HG02759 (cell line): ENCODE data around the gene DPF3.

Experiments used
- ATAC-seq: cut with Tn5 transposase; IDR thresholded peaks from one replicate; pipeline ENCODE4 v1.9.1; 2021; ENCODE audit warnings: mild to moderate bottlenecking, moderate library complexity; ENCODE audit not compliant: unreplicated experiment

DPF3 gene

DNA sequence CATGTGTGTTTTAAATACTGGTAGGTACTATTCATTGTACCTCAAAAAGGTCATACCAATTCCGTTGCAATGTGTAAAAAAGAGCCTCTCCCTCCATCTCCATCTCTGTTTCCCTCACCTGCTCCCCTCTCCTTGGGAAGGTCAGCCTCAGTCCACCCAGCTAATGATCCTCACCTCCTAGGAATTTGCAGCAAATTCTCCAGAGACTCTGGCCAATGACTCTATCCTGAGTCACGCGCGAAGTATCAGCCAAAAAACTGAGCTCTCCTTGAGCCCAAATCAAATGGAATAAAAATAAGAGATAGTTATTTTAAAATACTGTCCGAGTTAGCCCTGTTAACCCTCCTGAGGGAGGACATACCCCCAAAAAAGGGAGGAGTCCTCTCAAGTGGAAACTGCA is 148.4 kb downstream of the DPF3 start:
- no peak for ATAC-seq

DNA sequence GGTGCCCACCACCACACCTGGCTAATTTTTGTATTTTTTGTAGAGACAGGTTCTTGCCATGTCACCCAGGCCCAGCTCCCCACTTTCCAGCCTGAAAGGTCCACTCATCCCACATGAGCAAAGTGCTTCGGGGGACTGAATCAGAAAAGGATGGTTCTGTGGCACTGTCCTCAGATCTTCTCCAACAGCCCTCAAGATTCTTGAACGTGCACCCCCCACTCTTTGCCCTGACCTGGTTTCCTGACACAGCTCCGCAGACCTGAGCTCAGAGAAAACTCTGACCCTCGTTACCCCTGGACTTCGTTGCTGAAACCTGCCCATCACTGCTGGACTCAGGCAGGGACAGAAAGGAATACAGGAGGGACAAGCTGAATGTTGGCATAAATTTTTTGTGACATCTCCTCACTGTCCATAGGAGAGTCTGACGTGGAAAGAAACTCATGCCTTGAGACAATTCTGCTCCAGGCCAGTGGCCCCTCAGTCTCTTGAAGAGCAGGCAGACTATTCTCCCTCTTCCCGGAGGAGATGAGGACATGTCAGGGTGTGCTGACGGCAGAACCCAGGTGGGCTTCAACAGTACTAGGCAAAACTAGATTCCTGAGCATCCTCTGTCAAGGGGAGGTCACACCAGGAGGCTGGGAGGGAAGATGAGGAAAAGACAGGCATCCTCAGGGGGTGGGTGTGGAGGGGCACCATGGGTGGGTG is 149.3 kb downstream of the DPF3 start:
- no peak for ATAC-seq

DNA sequence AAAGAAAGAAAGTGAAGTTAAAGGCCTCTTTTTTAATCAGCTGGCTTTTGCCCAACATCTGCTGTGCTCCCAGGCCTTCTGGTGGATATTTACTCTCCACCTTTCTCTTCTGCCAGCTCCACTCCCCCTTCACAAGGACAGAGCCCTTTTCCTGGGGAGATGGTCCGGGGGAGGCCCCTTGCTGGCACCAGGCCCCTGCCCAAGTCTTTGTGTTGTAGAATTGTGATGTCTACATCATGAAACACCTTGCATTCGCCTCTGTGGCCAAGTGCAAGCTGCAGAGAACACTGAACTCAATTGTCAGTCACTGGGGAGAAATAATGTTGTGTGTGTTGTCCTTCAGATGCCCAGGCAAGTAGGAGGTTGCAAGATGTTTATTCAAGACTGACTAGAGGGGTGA is 150.3 kb downstream of the DPF3 start:
- ATAC-seq: no peak

DNA sequence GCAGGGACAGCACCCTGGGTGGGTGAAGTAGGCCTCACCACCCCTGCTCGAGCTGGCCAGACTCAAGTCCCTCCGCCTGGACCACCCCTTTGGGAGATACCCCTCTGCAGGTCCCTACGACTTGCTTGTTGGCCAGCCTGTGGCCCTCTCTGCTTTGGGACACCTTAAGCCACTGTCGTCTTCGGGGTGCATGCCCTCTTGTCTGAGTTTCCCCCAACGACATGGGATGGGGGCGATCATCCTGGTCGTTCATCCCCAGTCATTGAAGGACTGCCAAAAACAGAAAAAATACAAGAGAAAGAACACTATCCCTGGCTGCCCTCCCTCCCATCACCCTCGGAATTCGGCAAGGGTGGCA is 151.1 kb downstream of the DPF3 start:
- ATAC-seq: no peak

DNA sequence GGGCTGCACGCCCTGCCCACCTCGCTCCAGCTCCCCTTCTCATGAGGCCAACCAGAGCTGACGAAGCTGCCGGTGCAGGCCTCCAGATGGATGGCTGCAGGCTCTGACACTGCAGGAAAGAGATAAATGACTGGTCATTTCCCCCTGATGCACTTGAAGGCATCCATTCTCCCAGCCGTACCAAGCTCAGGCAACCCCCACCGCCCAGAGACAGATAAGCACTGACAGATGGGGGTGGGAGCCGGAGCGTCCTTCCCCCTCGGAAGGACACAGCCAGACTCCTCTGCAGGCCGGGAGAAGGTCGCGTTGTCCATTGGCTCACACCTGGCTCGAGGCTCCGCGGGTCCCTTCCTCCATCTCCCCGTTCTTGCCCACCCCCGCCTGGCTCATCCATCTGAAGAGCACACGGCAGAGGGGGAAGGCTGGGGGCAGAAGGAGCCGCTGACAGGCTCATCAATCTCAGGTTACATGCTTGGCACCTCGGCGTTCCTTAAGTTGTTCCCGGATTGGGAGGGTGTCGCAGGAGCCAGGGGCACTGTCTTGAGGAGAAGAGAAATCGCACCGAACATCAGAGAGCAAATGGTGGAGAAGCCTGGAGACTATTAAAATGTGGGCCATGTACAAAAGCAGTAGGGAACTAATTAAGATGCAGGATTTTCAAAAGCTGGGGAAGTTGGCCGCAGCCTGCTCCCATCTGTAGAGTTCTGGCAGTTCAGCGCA is 151.6 kb downstream of the DPF3 start:
- ATAC-seq: no peak

DNA sequence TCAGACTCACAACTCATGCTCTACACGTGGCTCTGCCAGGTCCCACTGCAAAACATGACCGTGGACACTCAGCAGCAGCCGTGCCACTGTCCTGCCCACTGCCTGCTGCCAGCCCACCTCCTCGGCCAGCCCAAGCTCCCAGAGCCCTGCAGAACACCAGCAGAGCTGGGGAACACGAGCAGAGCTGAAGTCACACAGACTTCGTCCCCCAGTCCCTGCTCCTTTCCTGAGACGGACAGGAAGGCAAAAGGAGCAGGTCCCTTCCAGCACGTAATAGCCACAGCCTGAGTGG is 152.1 kb downstream of the DPF3 start:
- ATAC-seq: no peak

DNA sequence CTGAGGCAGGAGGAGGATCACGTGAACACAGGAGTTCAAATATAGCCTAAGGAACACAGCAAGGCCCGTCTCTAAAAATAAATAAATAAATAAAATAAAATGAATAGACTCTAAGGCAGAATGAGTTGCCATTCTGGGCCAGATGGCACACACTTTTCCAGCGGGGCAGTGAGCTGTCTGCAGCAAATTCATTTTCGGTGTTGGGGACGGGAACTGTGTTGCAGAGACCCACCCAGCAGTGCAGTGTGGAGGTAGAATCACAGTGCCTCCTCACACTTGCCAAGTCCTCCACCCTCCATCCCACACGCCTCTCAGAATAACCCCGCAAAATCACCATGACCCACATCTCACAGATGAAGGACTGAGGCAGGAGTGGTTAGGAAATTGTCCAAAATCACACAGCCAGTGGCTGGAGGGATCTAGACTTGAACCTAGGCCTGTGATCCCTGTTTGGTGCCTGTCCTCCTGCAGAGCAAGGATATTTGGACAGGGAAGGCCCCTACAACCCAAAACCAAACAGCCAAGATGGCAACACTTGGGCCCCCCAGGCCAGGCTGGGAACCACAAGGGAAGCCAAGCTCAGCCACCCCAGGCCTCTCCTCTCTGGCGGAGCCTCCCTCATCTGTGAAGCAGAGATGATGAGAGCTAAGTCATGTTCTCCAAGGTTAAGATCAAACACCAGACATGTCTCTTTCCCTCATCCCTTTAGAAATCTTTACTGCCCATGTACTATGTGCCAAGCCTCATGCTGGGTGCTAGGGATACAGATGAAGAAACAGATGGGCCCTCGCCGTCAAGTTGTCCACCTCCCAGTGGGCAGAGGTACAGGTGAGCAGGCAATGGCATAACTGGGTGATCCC is 152.7 kb downstream of the DPF3 start:
- no peak for ATAC-seq

DNA sequence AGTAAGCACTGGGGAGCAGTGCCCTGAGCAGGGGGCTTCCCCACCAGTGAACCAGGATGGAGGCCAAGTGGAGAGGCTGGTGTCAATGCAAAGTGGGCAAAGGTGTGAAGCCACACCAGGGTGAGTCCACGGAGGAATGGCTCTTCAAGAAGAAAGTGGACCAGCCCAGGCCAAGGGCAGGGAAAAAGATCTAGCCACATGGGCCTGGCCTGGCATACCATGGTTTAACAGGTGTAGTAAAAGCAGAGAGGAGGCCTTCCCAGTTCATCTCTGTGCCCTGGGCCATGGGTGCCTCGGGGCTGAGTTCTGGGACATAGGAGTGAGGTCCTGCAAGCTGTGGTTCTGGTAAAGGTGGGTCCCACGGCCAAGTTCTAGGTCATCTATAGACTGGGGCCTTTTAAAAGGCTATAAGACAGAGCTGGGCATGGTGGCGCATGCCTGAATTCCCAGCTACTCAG is 153.4 kb downstream of the DPF3 start:
- no peak for ATAC-seq

DNA sequence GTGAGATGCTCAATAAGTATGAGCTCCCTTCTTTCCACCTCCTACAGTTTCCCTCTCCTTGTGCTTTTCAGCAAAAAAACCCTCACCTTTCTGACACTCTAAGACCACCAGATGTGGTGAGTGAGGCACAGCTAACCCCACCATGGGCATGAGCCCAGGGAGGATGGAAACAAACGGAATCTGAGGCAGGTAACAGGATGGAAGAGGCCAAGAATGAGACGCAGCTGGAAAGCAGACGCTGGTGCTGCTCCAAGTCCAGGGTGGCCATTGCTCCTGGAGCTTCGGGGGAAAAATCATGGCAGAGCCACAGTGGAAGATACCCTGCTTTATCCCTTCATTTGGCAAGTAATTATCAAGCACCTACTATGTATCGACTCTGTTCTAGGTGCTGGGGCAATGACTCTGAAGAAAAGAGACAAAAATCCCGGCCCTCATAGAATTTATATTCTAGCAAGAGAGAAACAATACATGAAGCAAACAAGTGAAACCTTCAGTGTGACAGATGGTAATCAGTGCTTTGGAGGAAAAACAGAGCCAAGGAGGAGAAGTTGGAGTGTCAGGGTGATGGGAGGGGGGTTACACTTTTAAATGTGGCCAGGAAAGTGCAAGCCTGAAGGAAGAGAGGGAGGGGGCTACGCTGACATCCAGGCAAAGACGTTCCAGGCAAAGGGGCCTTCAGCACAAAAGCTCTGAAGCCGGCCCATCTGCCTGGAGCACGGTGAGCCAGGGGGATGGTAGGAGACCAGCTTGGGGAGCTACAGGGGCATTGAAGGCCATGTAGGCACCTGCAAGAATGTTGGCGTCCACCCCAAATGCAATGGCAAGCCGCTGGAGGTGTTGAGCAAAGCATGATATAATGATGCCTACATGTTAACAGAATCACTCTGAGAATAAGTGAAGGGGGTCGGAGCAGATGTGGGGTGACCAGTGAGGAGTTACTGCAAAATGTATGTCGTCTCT is 154.2 kb downstream of the DPF3 start:
- ATAC-seq: no peak

DNA sequence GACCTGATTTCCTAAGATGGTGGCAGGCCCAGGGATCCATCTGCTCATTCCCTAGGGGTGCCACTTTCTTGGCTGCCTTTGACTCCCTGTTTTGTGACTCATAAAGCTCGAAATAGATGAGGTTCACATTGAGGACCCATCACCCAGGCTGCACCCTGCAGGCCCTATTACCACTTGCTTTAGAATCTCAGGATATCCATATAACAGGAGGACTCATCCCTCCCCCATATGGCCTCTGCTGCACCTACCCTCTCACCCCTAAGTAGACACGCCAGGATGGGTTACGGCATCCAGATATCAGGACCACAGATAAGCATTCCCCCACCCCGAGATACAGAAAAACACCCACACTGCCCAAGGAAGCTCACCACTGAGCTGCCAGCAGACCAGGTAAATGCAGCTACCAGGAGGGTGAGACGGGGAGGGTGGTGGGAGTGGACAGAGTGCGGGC is 155.7 kb downstream of the DPF3 start:
- no peak for ATAC-seq

DNA sequence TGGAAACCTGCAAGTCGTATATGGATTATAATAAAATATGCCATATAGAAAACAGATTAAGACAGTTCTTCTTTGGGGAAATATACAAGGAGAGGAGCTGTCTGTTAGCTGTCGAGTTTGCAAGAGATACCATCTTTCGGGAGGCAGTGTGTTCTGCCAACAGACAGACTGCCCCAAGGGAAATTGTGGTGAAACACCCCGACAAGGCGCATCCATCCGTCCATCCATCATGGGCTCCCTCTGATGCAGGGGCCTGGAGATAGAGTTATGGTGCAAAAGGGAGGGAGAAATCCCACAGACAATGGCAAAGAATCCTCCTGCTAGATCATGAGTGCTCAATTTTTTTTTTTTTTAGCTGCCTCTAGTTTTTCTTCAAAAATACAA is 156.3 kb downstream of the DPF3 start:
- ATAC-seq: no peak

DNA sequence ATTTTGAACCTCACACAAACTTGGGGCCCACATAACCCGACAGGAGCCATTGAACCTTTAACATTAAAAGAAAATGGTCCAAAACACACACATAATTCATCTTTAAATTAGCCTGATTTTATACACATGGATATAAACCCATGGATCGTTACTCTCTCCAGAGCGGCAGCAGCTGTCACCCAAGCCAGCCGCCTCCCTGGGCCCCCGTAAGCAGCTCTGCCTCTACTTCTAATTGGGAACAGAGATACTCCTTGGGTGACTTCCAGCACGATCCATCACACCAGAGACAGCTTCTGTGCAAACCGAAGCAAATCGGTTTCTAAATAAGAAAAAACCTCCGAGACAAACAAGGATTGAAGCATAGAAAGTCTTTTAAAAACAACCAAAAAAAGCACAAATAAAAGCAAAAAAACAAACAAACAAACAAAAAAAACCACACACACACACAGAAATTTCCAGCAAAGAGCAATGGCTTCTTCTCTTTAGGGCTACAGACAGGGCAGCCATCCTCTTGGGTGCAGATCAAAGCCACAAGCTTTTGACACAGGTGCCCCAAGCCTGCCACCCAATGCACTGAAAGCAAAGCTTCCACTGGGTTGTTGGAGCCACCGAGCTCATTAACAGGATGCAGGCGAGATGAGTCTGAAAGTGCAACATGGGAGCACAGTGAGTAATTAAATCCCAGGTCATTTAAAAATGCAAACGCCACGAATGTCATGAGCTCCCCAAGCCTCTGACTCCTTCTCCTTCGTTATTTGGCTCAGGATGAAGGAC is 156.9 kb downstream of the DPF3 start:
- ATAC-seq: no peak

DNA sequence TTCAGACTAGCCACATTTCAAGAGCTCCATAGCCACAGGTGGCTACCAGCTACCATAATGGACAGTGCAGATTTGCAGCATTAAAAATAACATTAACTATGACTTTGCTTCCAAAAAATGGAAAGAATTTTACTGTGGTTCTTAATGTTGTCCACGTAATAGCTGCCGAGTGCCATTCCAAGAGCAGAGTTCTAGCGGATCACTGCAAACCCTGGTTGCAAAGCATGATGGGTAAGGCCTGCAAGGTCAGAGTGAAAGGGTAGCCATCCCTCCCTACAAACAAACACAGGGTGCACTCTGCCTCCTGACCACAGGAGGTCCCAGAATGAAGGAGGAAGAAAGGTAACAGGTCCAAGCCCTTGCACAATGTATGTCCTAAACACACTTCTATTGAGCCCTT is 157.6 kb downstream of the DPF3 start:
- no peak for ATAC-seq

DNA sequence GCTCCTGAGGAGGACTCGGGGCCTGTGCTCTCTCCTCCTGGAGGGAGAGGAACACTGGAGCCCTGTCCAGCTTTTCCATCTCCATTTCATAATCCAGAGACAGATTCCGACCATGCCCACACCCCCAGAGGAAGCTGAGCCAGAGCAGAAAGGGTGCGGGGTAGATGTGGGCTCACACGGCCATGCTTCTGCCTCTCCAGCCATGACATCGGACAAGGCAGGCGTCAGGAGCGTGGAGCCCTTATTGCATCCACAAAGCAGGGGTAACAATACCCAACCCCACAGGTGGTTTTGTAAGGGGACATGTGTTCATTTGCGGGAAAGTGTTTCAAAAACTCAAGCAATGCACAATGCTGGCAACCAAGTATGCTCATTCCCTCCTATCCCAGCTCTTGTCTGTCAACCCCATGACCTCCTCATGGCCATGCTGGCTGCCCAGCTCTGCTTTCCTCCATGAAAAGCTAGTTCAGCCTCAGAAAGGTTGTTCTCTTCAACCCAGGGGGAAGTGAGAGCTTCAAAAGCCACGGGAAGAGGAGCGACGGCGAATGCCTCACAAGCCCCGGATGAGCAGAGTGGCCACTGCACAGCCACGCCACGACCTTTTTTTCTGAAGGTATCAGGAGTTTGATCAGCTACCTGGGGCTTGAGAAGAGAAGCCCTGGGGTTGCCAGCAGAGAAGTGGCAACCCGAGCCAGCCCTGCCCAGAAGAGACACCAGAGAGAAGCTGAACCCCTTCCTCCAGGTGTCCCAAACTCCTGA is 161.7 kb downstream of the DPF3 start:
- no peak for ATAC-seq

DNA sequence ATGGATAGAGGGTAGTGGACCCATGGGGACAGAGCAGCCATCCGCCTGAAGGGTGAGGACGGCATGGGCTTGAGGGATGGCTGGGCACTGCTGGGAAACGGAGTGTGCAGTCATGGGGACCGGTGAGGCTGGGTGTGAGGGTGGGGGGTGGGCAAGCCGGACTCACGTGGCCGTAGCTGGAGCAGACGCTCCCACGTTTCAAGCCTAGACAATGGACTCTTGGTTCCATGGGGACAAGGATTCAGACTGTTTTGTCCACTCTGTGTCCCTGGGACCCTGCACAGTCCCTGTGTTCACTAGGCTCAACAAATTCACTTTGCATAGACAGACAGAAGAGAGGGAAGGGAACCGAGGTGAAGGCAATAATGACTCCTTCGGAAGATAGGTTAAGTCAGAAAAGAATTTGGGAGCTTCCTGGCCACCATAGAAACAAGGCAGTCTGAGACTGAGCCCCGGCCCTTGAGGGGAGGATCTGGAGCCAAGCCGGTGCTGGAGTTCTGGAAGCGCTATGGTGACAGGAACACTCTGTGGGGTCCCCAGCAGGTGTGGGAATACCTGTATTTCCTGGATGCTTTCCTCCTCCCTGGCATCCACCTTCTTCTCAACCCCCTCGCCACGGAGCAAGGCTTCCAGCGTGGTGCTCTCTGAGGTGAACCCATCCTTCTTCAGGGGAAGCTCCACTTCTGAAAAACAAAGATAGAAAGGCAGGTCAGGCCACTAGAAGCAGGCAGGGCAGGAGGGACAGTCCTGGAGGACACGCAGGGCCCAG is 162.5 kb downstream of the DPF3 start:
- no peak for ATAC-seq

DNA sequence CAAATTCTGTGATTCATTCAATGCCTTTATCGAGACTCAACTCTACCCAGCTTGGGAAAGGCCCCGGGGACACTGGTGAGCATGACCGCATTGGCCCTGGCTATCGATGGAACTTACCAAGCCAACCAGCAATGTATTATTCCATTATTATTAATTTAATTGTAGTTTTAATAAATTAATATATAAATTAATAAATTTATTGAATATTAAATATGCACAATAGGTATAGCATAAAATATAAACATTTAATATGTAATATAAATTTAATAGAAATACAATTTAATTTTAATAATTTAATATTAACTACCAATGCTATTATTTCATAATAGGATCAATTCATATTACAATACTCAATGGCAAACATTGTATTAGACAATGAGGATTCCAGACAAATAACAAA is 163.4 kb downstream of the DPF3 start:
- no peak for ATAC-seq

DNA sequence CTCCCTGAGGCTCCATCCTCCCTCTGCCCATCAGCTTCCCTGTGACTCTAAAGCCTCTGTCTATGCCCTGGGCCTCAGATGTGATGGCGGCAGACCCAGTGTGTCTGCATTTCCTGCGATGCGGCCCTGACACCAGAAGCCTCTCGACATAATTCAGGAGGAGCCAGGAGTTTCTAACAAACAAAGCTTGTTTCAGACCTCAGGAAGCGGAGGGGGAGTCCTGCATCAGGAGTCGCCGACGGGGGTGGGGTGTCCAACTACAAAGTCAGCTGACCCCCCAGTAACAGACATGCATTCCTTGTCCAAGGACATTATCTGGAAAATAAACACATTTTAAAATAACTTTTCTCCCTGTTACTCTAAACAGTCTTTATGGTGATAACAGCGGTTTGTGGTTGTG is 167.5 kb downstream of the DPF3 start:
- ATAC-seq: no peak

DNA sequence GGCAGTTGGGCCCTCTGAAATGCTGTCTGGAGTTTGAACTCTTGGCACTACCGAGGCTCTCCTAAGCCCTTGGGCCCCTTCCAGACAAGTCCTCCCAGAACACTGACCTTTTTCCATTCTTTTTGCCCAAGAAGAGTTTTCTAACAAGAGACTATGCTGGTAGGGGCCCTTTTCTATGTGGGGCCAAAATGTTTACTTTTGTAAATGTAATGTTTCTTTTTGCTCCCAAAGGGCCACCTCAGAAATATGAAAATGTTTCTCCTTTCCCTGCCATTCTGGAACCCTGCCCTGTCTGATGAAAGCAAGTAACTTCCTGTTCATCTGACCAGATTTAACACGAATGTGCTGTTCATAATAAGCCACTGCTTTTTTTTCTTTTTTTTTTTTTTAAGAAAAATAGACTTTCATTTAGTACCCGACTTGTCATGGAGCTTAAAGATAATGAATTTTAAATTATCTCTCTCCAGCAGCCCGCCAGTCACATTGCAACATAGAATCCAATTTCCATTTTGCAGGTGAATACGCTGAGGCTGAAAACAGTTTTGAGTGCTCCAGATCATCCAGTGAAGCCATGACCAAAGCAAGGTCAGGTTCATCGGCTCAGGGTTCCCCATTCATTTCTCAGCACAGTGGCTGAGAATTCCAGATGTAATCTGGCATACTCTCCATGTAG is 169.9 kb downstream of the DPF3 start:
- no peak for ATAC-seq
